ENCODE data around the gene PIGA. TPM values are rescaled to one million over a fixed set of nuclear protein-coding genes. Genes with fewer than 3 reads are reported as not detected.

The PIGA gene
- total and polyA plus RNA-seq, 10 of the 15 experiments (the other 5 are each of a cell fraction or from before 2014, with no cell fraction given), result 4.9 to 24.1 (median 11.0) TPM

GRCh38 chrX:15301924-15302323 lies 33.4 kb downstream of the PIGA start (continued):
- TF ChIP-seq E2F8 (IDR thresholded peaks at IDR 0.05; ENCODE audit: low read depth, partially characterized antibody), result no peak

- ChIA-PET POLR2A (no interaction called here), CTCF (interaction anchor here (0.7 to 3.8 kb wide), 25 partner anchors 10 to 1261 kb away, joined by 3 to 25 read pairs (median 4); no protein-coding TSS in a partner anchor), SMC1A (ENCODE audit: uncharacterized antibody, unreplicated experiment) (interaction anchor here (1.0 to 1.4 kb wide), 7 partner anchors 10 to 263 kb away, joined by 3 to 19 read pairs (median 5); no protein-coding TSS in a partner anchor), RAD21 (ENCODE audit: unreplicated experiment) (interaction anchor here (0.8 to 1.9 kb wide), 8 partner anchors 9 to 170 kb away, joined by 3 to 7 read pairs (median 4); no protein-coding TSS in a partner anchor)
- H3K9me3 ChIP-seq (replicated peaks; ENCODE audit: control insufficient read depth, insufficient read depth, low read length), result no peaks in the 10 kb centered on the region
- H2AFZ ChIP-seq (ENCODE audit: control insufficient read depth, low read depth, low read length), result no peak overlapping the region
- no peak overlapping the region for H3K27ac ChIP-seq (ENCODE audit: control insufficient read depth, insufficient read depth)
- no TSS peak for BruUV-seq (replicated peaks)
- intact Hi-C loops (cut with micrococcal nuclease; ENCODE audit: unreplicated experiment) (loop anchor here (2.0 kb wide), 1 partner anchor 169 kb away; no protein-coding TSS in a partner anchor), in situ Hi-C loops (cut with MboI) (no loop called here)
- H4K20me1 ChIP-seq (ENCODE audit: control insufficient read depth, insufficient read depth), result no peaks in the 10 kb centered on the region
- H3K4me2 ChIP-seq (ENCODE audit: control insufficient read depth, insufficient read depth), result no peak overlapping the region
- WGBS (ENCODE audit: insufficient coverage, insufficient replicate concordance, low lambda C conversion rate, missing lambda C conversion rate), result 1% methylated on average over 4 of the region's 4 CpGs
- no peaks in the 10 kb centered on the region for H3K36me3 ChIP-seq (ENCODE audit: control insufficient read depth in 2 of 2, insufficient read depth in 2 of 2, low read length in 1 of 2)
- ATAC-seq (no peak; the same call in 2 of the 3 replicates), FAIRE-seq (no peak), DNase-seq (ENCODE audit: low read depth, low spot score) (no peak)
- no peak overlapping the region for H3K9ac ChIP-seq (ENCODE audit: control insufficient read depth, insufficient read depth, low read length)
- no peak overlapping the region for H3K4me3 ChIP-seq
- no peaks in the 10 kb centered on the region for H3K4me1 ChIP-seq (ENCODE audit: control insufficient read depth, insufficient read depth, low read length)
- no peaks in the 10 kb centered on the region for H3K79me2 ChIP-seq (ENCODE audit: control insufficient read depth, insufficient read depth, low read length)
- H3K27me3 ChIP-seq (replicated peaks in 1 of 2; ENCODE audit: control insufficient read depth in 2 of 2, insufficient read depth in 2 of 2, low read length in 1 of 2), result no peaks in the 10 kb centered on the region
- TF ChIP-seq RELB (IDR thresholded peaks at IDR 0.05; ENCODE audit: low read depth), result no peak
- TF ChIP-seq TAF1 (IDR thresholded peaks at IDR 0.05; ENCODE audit: borderline replicate concordance, low read depth, low read length), result no peak
- TF ChIP-seq PML (IDR thresholded peaks at IDR 0.05; ENCODE audit: low read length), result no peak
- no peak for TF ChIP-seq BHLHE40 (IDR thresholded peaks at IDR 0.05; ENCODE audit: borderline replicate concordance in 1 of 2, low read depth in 2 of 2, low read length in 1 of 2)
- TF ChIP-seq CREM (IDR thresholded peaks at IDR 0.05; ENCODE audit: low read depth), result no peak
- TF ChIP-seq RAD21 (IDR thresholded peaks at IDR 0.05; ENCODE audit: insufficient read depth, low read depth, low read length), result peak; percentile 32
- TF ChIP-seq PAX8 (IDR thresholded peaks at IDR 0.05), result no peak
- no peak for TF ChIP-seq MEF2A (IDR thresholded peaks at IDR 0.05; ENCODE audit: insufficient read depth, low read depth, low read length)
- no peak for TF ChIP-seq MLLT1 (IDR thresholded peaks at IDR 0.05)
- TF ChIP-seq SRF (IDR thresholded peaks at IDR 0.05; ENCODE audit: low read depth in 2 of 2, low read length in 2 of 2), result no peak
- TF ChIP-seq BCL11A (IDR thresholded peaks at IDR 0.05; ENCODE audit: low read depth, low read length), result no peak
- no peak for TF ChIP-seq GATAD2B (conservative IDR thresholded peaks at IDR 0.05; ENCODE audit: low read depth)
- TF ChIP-seq TCF7 (IDR thresholded peaks at IDR 0.05; ENCODE audit: borderline replicate concordance), result no peak
- 0 out of 2 replicates have a peak, but pooled peaks have one; percentile 8 for TF ChIP-seq NR2C1 (IDR thresholded peaks at IDR 0.05)
These were observed 35.1 kb downstream of the PIGA start for GRCh38 chrX:15299941-15300851.

Measured in GM12878 (cell line).